ENCODE results near the gene TBPL2.
"Not testable (repeated sequence)": the region's sequence is repeated elsewhere in the genome, so short reads cannot be mapped to it uniquely, and the experiment has no call there.

TBPL2 gene

GRCh38 chr14:55440385-55440784, at the start of gene TBPL2:
Gene TBPL2 (minus strand): TSS chr14:55440616. CDS start chr14:55440449, 167 bp downstream.
- Mint-ChIP-seq H3K27me3 (ENCODE audit: low read depth) (peaks cover 5% of the 10 kb centered on the region), H3K4me3 (no peak within 1 kb of the TSS), H3K27ac (no peak within 1 kb of the TSS), H3K36me3 (ENCODE audit: low read depth) (no peaks in the 10 kb centered on the region), H3K9me3 (no peaks in the 10 kb centered on the region), H3K4me1 (ENCODE audit: low read depth) (no peaks in the 10 kb centered on the region)
- no peak for DNase-seq (ENCODE audit: low spot score)

- Mint-ChIP-seq H3K4me3 (no peak overlapping the region), H3K27ac (no peak overlapping the region), H3K27me3 (ENCODE audit: low read depth) (no peaks in the 10 kb centered on the region), H3K9me3 (no peaks in the 10 kb centered on the region), H3K36me3 (ENCODE audit: low read depth) (no peaks in the 10 kb centered on the region), H3K4me1 (ENCODE audit: low read depth) (no peaks in the 10 kb centered on the region)
- no peak for DNase-seq (ENCODE audit: low spot score)
Observed at GRCh38 chr14:55488204-55488603, 47.8 kb upstream of the TBPL2 start.

GRCh38 chr14:55482936-55483605, 42.7 kb upstream of the TBPL2 start:
- Mint-ChIP-seq H3K27ac (no peak overlapping the region), H3K27me3 (ENCODE audit: low read depth) (no peaks in the 10 kb centered on the region), H3K4me1 (ENCODE audit: low read depth) (no peaks in the 10 kb centered on the region), H3K9me3 (no peaks in the 10 kb centered on the region), H3K4me3 (no peak overlapping the region), H3K36me3 (ENCODE audit: low read depth) (no peaks in the 10 kb centered on the region)
- DNase-seq (ENCODE audit: low spot score), result no peak

GRCh38 chr14:55481769-55482168, 41.4 kb upstream of the TBPL2 start:
- Mint-ChIP-seq H3K4me1 (ENCODE audit: low read depth) (no peaks in the 10 kb centered on the region), H3K36me3 (ENCODE audit: low read depth) (no peaks in the 10 kb centered on the region), H3K27ac (no peak overlapping the region), H3K4me3 (no peak overlapping the region), H3K9me3 (no peaks in the 10 kb centered on the region), H3K27me3 (ENCODE audit: low read depth) (no peaks in the 10 kb centered on the region)
- DNase-seq (ENCODE audit: low spot score), result no peak

GRCh38 chr14:55477680-55478079, 37.3 kb upstream of the TBPL2 start:
- no peaks in the 10 kb centered on the region for H3K4me1 Mint-ChIP-seq (ENCODE audit: low read depth)
- H3K9me3 Mint-ChIP-seq, result no peaks in the 10 kb centered on the region
- no peak for DNase-seq (ENCODE audit: low spot score)
- H3K4me3 Mint-ChIP-seq, result no peak overlapping the region
- H3K36me3 Mint-ChIP-seq (ENCODE audit: low read depth), result no peaks in the 10 kb centered on the region
- H3K27ac Mint-ChIP-seq, result no peak overlapping the region
- no peaks in the 10 kb centered on the region for H3K27me3 Mint-ChIP-seq (ENCODE audit: low read depth)

GRCh38 chr14:55476448-55476847, 36.0 kb upstream of the TBPL2 start:
- not testable (repeated sequence) for H3K36me3 Mint-ChIP-seq (ENCODE audit: low read depth); DNase-seq (ENCODE audit: low spot score); H3K27me3 Mint-ChIP-seq (ENCODE audit: low read depth); H3K27ac Mint-ChIP-seq; H3K4me1 Mint-ChIP-seq (ENCODE audit: low read depth); H3K4me3 Mint-ChIP-seq; H3K9me3 Mint-ChIP-seq

- no peaks in the 10 kb centered on the region for H3K36me3 Mint-ChIP-seq (ENCODE audit: low read depth)
- H3K4me3 Mint-ChIP-seq, result no peak overlapping the region
- H3K27ac Mint-ChIP-seq, result no peak overlapping the region
- H3K9me3 Mint-ChIP-seq, result no peaks in the 10 kb centered on the region
- DNase-seq (ENCODE audit: low spot score), result no peak
- no peaks in the 10 kb centered on the region for H3K4me1 Mint-ChIP-seq (ENCODE audit: low read depth)
- no peaks in the 10 kb centered on the region for H3K27me3 Mint-ChIP-seq (ENCODE audit: low read depth)
Observed at GRCh38 chr14:55473786-55474185, 33.4 kb upstream of the TBPL2 start.

GRCh38 chr14:55470025-55470424, 29.6 kb upstream of the TBPL2 start:
- H3K4me1 Mint-ChIP-seq (ENCODE audit: low read depth), result no peaks in the 10 kb centered on the region
- no peak overlapping the region for H3K4me3 Mint-ChIP-seq
- no peaks in the 10 kb centered on the region for H3K9me3 Mint-ChIP-seq
- H3K36me3 Mint-ChIP-seq (ENCODE audit: low read depth), result no peaks in the 10 kb centered on the region
- peaks cover 10% of the 10 kb centered on the region for H3K27me3 Mint-ChIP-seq (ENCODE audit: low read depth)
- DNase-seq (ENCODE audit: low spot score), result no peak
- H3K27ac Mint-ChIP-seq, result no peak overlapping the region

- no peaks in the 10 kb centered on the region for H3K9me3 Mint-ChIP-seq
- no peaks in the 10 kb centered on the region for H3K36me3 Mint-ChIP-seq (ENCODE audit: low read depth)
- DNase-seq (ENCODE audit: low spot score), result no peak
- peaks cover 7% of the 10 kb centered on the region for H3K4me1 Mint-ChIP-seq (ENCODE audit: low read depth)
- no peak overlapping the region for H3K27ac Mint-ChIP-seq
- peaks cover 14% of the 10 kb centered on the region for H3K27me3 Mint-ChIP-seq (ENCODE audit: low read depth)
- H3K4me3 Mint-ChIP-seq, result no peak overlapping the region
Observed at GRCh38 chr14:55467307-55467706, 26.9 kb upstream of the TBPL2 start.

GRCh38 chr14:55458800-55459515, 18.5 kb upstream of the TBPL2 start:
- Mint-ChIP-seq H3K4me1 (ENCODE audit: low read depth) (peaks cover 13% of the 10 kb centered on the region), H3K27me3 (ENCODE audit: low read depth) (peaks cover 13% of the 10 kb centered on the region), H3K4me3 (no peak overlapping the region), H3K36me3 (ENCODE audit: low read depth) (no peaks in the 10 kb centered on the region), H3K27ac (no peak overlapping the region), H3K9me3 (no peaks in the 10 kb centered on the region)
- DNase-seq (ENCODE audit: low spot score), result no peak

- Mint-ChIP-seq H3K27ac (no peak overlapping the region), H3K36me3 (ENCODE audit: low read depth) (no peaks in the 10 kb centered on the region), H3K4me1 (ENCODE audit: low read depth) (peaks cover 6% of the 10 kb centered on the region), H3K27me3 (ENCODE audit: low read depth) (peaks cover 12% of the 10 kb centered on the region), H3K9me3 (no peaks in the 10 kb centered on the region), H3K4me3 (no peak overlapping the region)
- no peak for DNase-seq (ENCODE audit: low spot score)
Observed at GRCh38 chr14:55457496-55457895, 17.1 kb upstream of the TBPL2 start.

- H3K9me3 Mint-ChIP-seq; H3K27ac Mint-ChIP-seq; H3K36me3 Mint-ChIP-seq (ENCODE audit: low read depth); H3K4me3 Mint-ChIP-seq; DNase-seq (ENCODE audit: low spot score); H3K27me3 Mint-ChIP-seq (ENCODE audit: low read depth); H3K4me1 Mint-ChIP-seq (ENCODE audit: low read depth): not testable (repeated sequence)
Observed at GRCh38 chr14:55456411-55456810, 16.0 kb upstream of the TBPL2 start.

- H3K4me1 Mint-ChIP-seq (ENCODE audit: low read depth), result peaks cover 6% of the 10 kb centered on the region
- no peak overlapping the region for H3K27ac Mint-ChIP-seq
- no peaks in the 10 kb centered on the region for H3K9me3 Mint-ChIP-seq
- no peak for DNase-seq (ENCODE audit: low spot score)
- no peaks in the 10 kb centered on the region for H3K36me3 Mint-ChIP-seq (ENCODE audit: low read depth)
- H3K27me3 Mint-ChIP-seq (ENCODE audit: low read depth), result peaks cover 3% of the 10 kb centered on the region
- no peak overlapping the region for H3K4me3 Mint-ChIP-seq
Observed at GRCh38 chr14:55454264-55455002, 14.0 kb upstream of the TBPL2 start.

GRCh38 chr14:55451950-55452349, 11.5 kb upstream of the TBPL2 start:
- H3K27ac Mint-ChIP-seq, result no peak overlapping the region
- peaks cover 2% of the 10 kb centered on the region for H3K4me1 Mint-ChIP-seq (ENCODE audit: low read depth)
- no peaks in the 10 kb centered on the region for H3K36me3 Mint-ChIP-seq (ENCODE audit: low read depth)
- no peak for DNase-seq (ENCODE audit: low spot score)
- H3K9me3 Mint-ChIP-seq, result no peaks in the 10 kb centered on the region
- peaks cover 3% of the 10 kb centered on the region for H3K27me3 Mint-ChIP-seq (ENCODE audit: low read depth)
- no peak overlapping the region for H3K4me3 Mint-ChIP-seq

Data from T-helper 2 cell treated with Interferon-gamma antibody and Interleukin-4, amounts not matched to agents 5 μg/mL and 100 μg/mL, for 36 hours (primary cell).